ENCODE data around the gene ARNT2.

GRCh38 chr15:80590761-80591355 lies 186.7 kb downstream of the ARNT2 start:
- no peak for TF ChIP-seq POLR2A (IDR thresholded peaks at IDR 0.05)
- TF ChIP-seq CTCF (IDR thresholded peaks at IDR 0.05), result no peak
